Neural cell (in vitro differentiated cells): ENCODE data around the gene NFKBIZ. TPM values are rescaled to one million over a fixed set of nuclear protein-coding genes. Genes with fewer than 3 reads are reported as not detected.

ENCODE experiments used
- H2AFZ ChIP-seq: fragments of 200-600, 300-800 bp; sonication (generic), shearing (Covaris generic); 2 replicates; pipeline ENCODE4 v1.6.0; 2014; ENCODE audit warnings: low read depth, mild to moderate bottlenecking, antibody characterized with exemption, low read length, moderate library complexity
- H3F3A ChIP-seq: fragments of 200-600 bp; shearing (Covaris generic); 2 replicates; pipeline ENCODE4 v1.6.1; 2016; ENCODE audit warnings: mild to moderate bottlenecking, moderate library complexity, mixed read lengths, antibody characterized with exemption, low read length; ENCODE audit not compliant: insufficient read depth, poor library complexity, severe bottlenecking
- H3K27ac ChIP-seq: fragments of 200-600, 300-800 bp; sonication (generic), shearing (Covaris generic); 2 replicates; pipeline ENCODE4 v1.5.1; 2014; ENCODE audit warnings: mild to moderate bottlenecking, low read length, moderate library complexity
- H3K27me3 ChIP-seq: fragments of 300-800, 200-600 bp; sonication (generic), shearing (Covaris generic); 2 replicates; pipeline ENCODE4 v1.6.0; 2014; ENCODE audit warnings: mild to moderate bottlenecking, low read depth, low read length, moderate library complexity; ENCODE audit not compliant: insufficient read depth
- H3K36me3 ChIP-seq: fragments of 300-800, 200-600 bp; sonication (generic), shearing (Covaris generic); 2 replicates; pipeline ENCODE4 v1.5.1; 2014; ENCODE audit warnings: mild to moderate bottlenecking, antibody characterized with exemption, low read length, moderate library complexity; ENCODE audit not compliant: insufficient read depth
- H3K4me2 ChIP-seq: fragments of 300-800, 200-600 bp; sonication (generic), shearing (Covaris generic); 2 replicates; pipeline ENCODE4 v1.6.0; 2014; ENCODE audit warnings: mild to moderate bottlenecking, low read length
- H3K4me3 ChIP-seq: fragments of 300-800, 200-600 bp; sonication (generic), shearing (Covaris generic); 2 replicates; pipeline ENCODE4 v1.5.1; 2014; ENCODE audit warnings: mild to moderate bottlenecking, low read length, moderate library complexity
- H3K79me2 ChIP-seq: fragments of 200-600 bp; shearing (Covaris generic); replicated peaks from 2 replicates; pipeline ENCODE4 v1.6.0; 2014; ENCODE audit warnings: mild to moderate bottlenecking, low read length, moderate library complexity; ENCODE audit not compliant: insufficient read depth
- H3K9ac ChIP-seq: fragments of 300-800, 200-600 bp; sonication (generic), shearing (Covaris generic); 2 replicates; pipeline ENCODE4 v1.6.1; 2016; ENCODE audit warnings: mild to moderate bottlenecking, low read length, mixed read lengths
- H3K9me2 ChIP-seq: fragments of 200-600 bp; shearing (Covaris generic); 2 replicates; pipeline ENCODE4 v1.6.1; 2016; ENCODE audit warnings: mild to moderate bottlenecking, low read length, mixed read lengths; ENCODE audit not compliant: insufficient read depth
- H3K9me3 ChIP-seq: fragments of 200-600, 300-800 bp; sonication (generic), shearing (Covaris generic); 2 replicates; pipeline ENCODE4 v1.6.1; 2016; ENCODE audit warnings: mild to moderate bottlenecking, mixed run types, low read length, moderate library complexity, mixed read lengths
- H4K20me1 ChIP-seq: fragments of 200-600 bp; shearing (Covaris generic); 2 replicates; pipeline ENCODE4 v1.6.1; 2016; ENCODE audit warnings: mild to moderate bottlenecking, mixed run types; ENCODE audit not compliant: insufficient read depth
- CTCF ChIP-seq: fragments of 450-650 bp; IDR thresholded peaks from 2 replicates; pipeline ENCODE4 v1.5.1; 2014; ENCODE audit warnings: antibody characterized with exemption, mild to moderate bottlenecking, moderate library complexity; ENCODE audit not compliant: poor library complexity, severe bottlenecking
- EP300 ChIP-seq: fragments of 450-650 bp; conservative IDR thresholded peaks from 2 replicates; pipeline ENCODE4 v1.6.1; 2014; ENCODE audit warnings: antibody characterized with exemption, mild to moderate bottlenecking, moderate library complexity; ENCODE audit not compliant: poor library complexity, severe bottlenecking
- EZH2 ChIP-seq: fragments of 200-600, 300-800 bp; shearing (Covaris generic), sonication (generic); IDR thresholded peaks from 2 replicates; pipeline ENCODE4 v1.6.1; 2014; ENCODE audit warnings: antibody characterized with exemption, low read length, borderline replicate concordance, mild to moderate bottlenecking; ENCODE audit not compliant: insufficient read depth, poor library complexity, severe bottlenecking
- MXI1 ChIP-seq: fragments of 450-650 bp; conservative IDR thresholded peaks from 2 replicates; pipeline ENCODE4 v1.6.1; 2014; ENCODE audit warnings: antibody characterized with exemption, mild to moderate bottlenecking; ENCODE audit not compliant: poor library complexity, severe bottlenecking
- POLR2AphosphoS5 ChIP-seq: IDR thresholded peaks from 2 replicates; pipeline ENCODE4 v1.6.1; 2012
- RAD21 ChIP-seq: fragments of 450-650 bp; conservative IDR thresholded peaks from 2 replicates; pipeline ENCODE4 v1.6.1; 2014; ENCODE audit warnings: antibody characterized with exemption, mild to moderate bottlenecking, moderate library complexity
- REST ChIP-seq: IDR thresholded peaks from 2 replicates; pipeline ENCODE4 v1.6.1; 2012; ENCODE audit warnings: borderline replicate concordance
- SMC3 ChIP-seq: fragments of 450-650 bp; conservative IDR thresholded peaks from 2 replicates; pipeline ENCODE4 v1.6.1; 2014; ENCODE audit warnings: antibody characterized with exemption, mild to moderate bottlenecking, moderate library complexity; ENCODE audit not compliant: poor library complexity
- TAF1 ChIP-seq: IDR thresholded peaks from 2 replicates; pipeline ENCODE4 v1.6.1; 2012; ENCODE audit warnings: low read depth
- polyA plus RNA-seq: library from polyadenylated mRNA; depleted of rRNA; stranded (reverse); fragments of >200 nt; gene quantifications from 2 replicates; pipeline ENCODE4 v1.2.3, GENCODE V29; 2014

The NFKBIZ gene
- polyA plus RNA-seq, 1 donor from 2014 or later: 0.84 TPM

GRCh38 chr3:101817992-101818391, 31.3 kb upstream of the NFKBIZ start:
- Histone ChIP-seq H3K9ac (no peak overlapping the region), H3K4me2 (no peak overlapping the region), H3K4me3 (no peak overlapping the region), H3F3A (no peaks in the 10 kb centered on the region), H3K79me2 (no peaks in the 10 kb centered on the region), H3K27me3 (no peaks in the 10 kb centered on the region), H3K27ac (no peak overlapping the region), H3K9me2 (no peaks in the 10 kb centered on the region), H3K36me3 (peaks cover 9% of the 10 kb centered on the region), H2AFZ (no peak overlapping the region), H4K20me1 (no peaks in the 10 kb centered on the region), H3K9me3 (no peaks in the 10 kb centered on the region)
- no peak for TF ChIP-seq EZH2
- no peak for TF ChIP-seq EP300
- TF ChIP-seq RAD21: no peak
- TF ChIP-seq REST: no peak
- TF ChIP-seq SMC3: no peak
- TF ChIP-seq MXI1: no peak
- TF ChIP-seq TAF1: no peak
- TF ChIP-seq POLR2AphosphoS5: no peak
- TF ChIP-seq CTCF: no peak

GRCh38 chr3:101819649-101820206, 29.6 kb upstream of the NFKBIZ start:
- peaks cover 9% of the 10 kb centered on the region for H3K36me3 ChIP-seq
- H3K27me3 ChIP-seq: no peaks in the 10 kb centered on the region
- no peak overlapping the region for H3K9ac ChIP-seq
- no peaks in the 10 kb centered on the region for H3F3A ChIP-seq
- TF ChIP-seq TAF1 (no peak), SMC3 (no peak), CTCF (no peak), REST (no peak), EP300 (no peak), POLR2AphosphoS5 (no peak)
- H2AFZ ChIP-seq: no peak overlapping the region
- no peak overlapping the region for H3K27ac ChIP-seq
- H3K4me3 ChIP-seq: no peak overlapping the region
- H3K9me3 ChIP-seq: no peaks in the 10 kb centered on the region
- no peaks in the 10 kb centered on the region for H4K20me1 ChIP-seq
- no peak overlapping the region for H3K4me2 ChIP-seq
- no peaks in the 10 kb centered on the region for H3K9me2 ChIP-seq
- H3K79me2 ChIP-seq: no peaks in the 10 kb centered on the region
